K562 (cell line): Measurements from ENCODE around the gene IGF1R. TPM values are rescaled to one million over a fixed set of nuclear protein-coding genes. Genes with fewer than 3 reads are reported as not detected.

Experiments
- ATAC-seq: fragments of 200-7000 bp; cut with Tn5 transposase; 3 replicates; pipeline ENCODE4 v1.9.1; 2020; ENCODE audit warnings: moderate library complexity
- BruUV-seq: library from RNA; stranded (reverse); fragments of 400-500 nt; replicated peaks from 2 replicates; lab custom pipeline; 2021; lab: Mats Ljungman, UMichigan
- CTCF ChIA-PET: fragments of 300-600 bp; formaldehyde crosslinking; extraction: SDS; loops from one replicate; lab custom pipeline; 2021; ENCODE audit warnings: low intra/inter-chr PET ratio; lab: Yijun Ruan, JAX
- POLR2A ChIA-PET: fragments of 300-600, 350-650 bp; sonication (Branson Sonifier 250); formaldehyde crosslinking; extraction: SDS; loops from one replicate; lab custom pipeline; 2021; ENCODE audit warnings: antibody characterized with exemption, inconsistent platforms; lab: Yijun Ruan, JAX
- DNase-seq, 4 experiments: peaks; one replicate each; pipeline versions ENCODE4 v3.0.0 to v3.0.0-alpha.2; 2011 to 2018; ENCODE audit warnings: low spot score in 3 of 4, mixed read lengths in 3 of 4; ENCODE audit errors: extremely low read depth in 1 of 4
- FAIRE-seq: peaks from 2 replicates; lab custom pipeline; 2011; peaks lifted over from hg19 to GRCh38; lab: Jason Lieb, UNC
- H2AFZ ChIP-seq: 2 replicates; pipeline ENCODE4 v1.6.0; 2011; ENCODE audit warnings: low read depth, low read length, control low read depth, inconsistent platforms
- H3K27ac ChIP-seq: fragments of 200-600 bp; 3 replicates; pipeline ENCODE4 v1.8.0; 2011; ENCODE audit warnings: low read depth, mild to moderate bottlenecking, control low read depth, inconsistent platforms, low read length, moderate library complexity, mixed read lengths; ENCODE audit errors: extremely low read depth
- H3K27me3 ChIP-seq, 2 experiments: fragments of 300-600 bp in 1 of 2; 2 replicates in 1 of 2; 3 replicates in 1 of 2; pipeline versions ENCODE4 v1.6.0 to v1.8.0; 2011; ENCODE audit warnings: inconsistent platforms in 2 of 2, low read length in 2 of 2, mild to moderate bottlenecking in 1 of 2, mixed read lengths in 1 of 2, moderate library complexity in 1 of 2; ENCODE audit not compliant: control insufficient read depth in 2 of 2, insufficient read depth in 2 of 2
- H3K36me3 ChIP-seq: fragments of 300-600 bp; 3 replicates; pipeline ENCODE4 v1.8.0; 2011; ENCODE audit warnings: mild to moderate bottlenecking, low read length, inconsistent platforms; ENCODE audit not compliant: control insufficient read depth, insufficient read depth
- H3K4me1 ChIP-seq, 2 experiments: fragments of 200-600 bp in 1 of 2; replicated peaks in 1 of 2; 2 replicates in 1 of 2; 3 replicates in 1 of 2; pipeline versions ENCODE4 v1.5.1 to v1.8.0; 2011; ENCODE audit warnings: inconsistent platforms in 2 of 2, low read length in 2 of 2, mild to moderate bottlenecking in 1 of 2, mixed read lengths in 1 of 2, moderate library complexity in 1 of 2; ENCODE audit not compliant: control insufficient read depth in 2 of 2, insufficient read depth in 2 of 2
- H3K4me2 ChIP-seq: 2 replicates; pipeline ENCODE4 v1.6.1; 2011; ENCODE audit warnings: low read length, control low read depth, inconsistent platforms, mixed read lengths; ENCODE audit not compliant: insufficient read depth
- H3K4me3 ChIP-seq: fragments of 200-600 bp; sonication (generic), shearing (Covaris generic); 2 replicates; pipeline ENCODE4 v1.5.1; 2016; ENCODE audit warnings: control low read depth, inconsistent platforms
- H3K79me2 ChIP-seq: fragments of 200-600 bp; 3 replicates; pipeline ENCODE4 v1.8.0; 2011; ENCODE audit warnings: low read length, inconsistent platforms; ENCODE audit not compliant: control insufficient read depth, insufficient read depth
- H3K9ac ChIP-seq, 2 experiments: 2 replicates each; pipeline versions ENCODE4 v1.6.0 to v1.6.1; 2011; ENCODE audit warnings: low read depth in 2 of 2, low read length in 2 of 2, control low read depth in 1 of 2, inconsistent platforms in 1 of 2, mild to moderate bottlenecking in 1 of 2, mixed read lengths in 1 of 2; ENCODE audit not compliant: insufficient read depth in 1 of 2
- H3K9me1 ChIP-seq: one replicate; pipeline ENCODE4 v1.6.0; 2011; ENCODE audit warnings: inconsistent platforms, mild to moderate bottlenecking, low read length, moderate library complexity; ENCODE audit not compliant: control insufficient read depth, insufficient read depth
- H3K9me3 ChIP-seq: replicated peaks from 2 replicates; pipeline ENCODE4 v1.5.1; 2011; ENCODE audit warnings: low read depth, low read length, inconsistent platforms; ENCODE audit not compliant: control insufficient read depth, insufficient read depth
- H4K20me1 ChIP-seq: replicated peaks from 2 replicates; pipeline ENCODE4 v1.6.1; 2011; ENCODE audit warnings: low read length, inconsistent platforms, mixed read lengths; ENCODE audit not compliant: control insufficient read depth, insufficient read depth
- ATF3 ChIP-seq, 2 experiments: fragments of 450-650 bp in 1 of 2; sonication (generic) in 1 of 2; formaldehyde crosslinking in 1 of 2; IDR thresholded peaks in 1 of 2; conservative IDR thresholded peaks in 1 of 2; 2 replicates each; pipeline versions ENCODE4 v1.6.1 to v1.8.1; 2016 to 2023; ENCODE audit warnings: mild to moderate bottlenecking in 2 of 2, moderate library complexity in 2 of 2, inconsistent platforms in 1 of 2, missing genetic modification reagents in 1 of 2
- CBFB ChIP-seq: sonication (generic); formaldehyde crosslinking; IDR thresholded peaks from 2 replicates; pipeline ENCODE4 v1.4.0; 2020; ENCODE audit warnings: mild to moderate bottlenecking, missing genetic modification reagents
- CTBP1 ChIP-seq: fragments of 450-650 bp; IDR thresholded peaks from 2 replicates; pipeline ENCODE4 v1.6.1; 2016; ENCODE audit warnings: borderline replicate concordance
- GABPB2 ChIP-seq: fragments of 250-450 bp; sonication (Bioruptor Pico); conservative IDR thresholded peaks from 2 replicates; pipeline ENCODE4 v1.5.1; 2021; ENCODE audit warnings: mild to moderate bottlenecking
- GTF2F1 ChIP-seq: IDR thresholded peaks from 2 replicates; pipeline ENCODE4 v1.6.1; 2011; ENCODE audit warnings: low read depth, low read length, improper control_type of control experiment
- HDAC6 ChIP-seq: IDR thresholded peaks from 2 replicates; pipeline ENCODE4 v1.6.1; 2012; ENCODE audit warnings: low read depth, mild to moderate bottlenecking, control low read depth, inconsistent platforms, low read length, moderate library complexity
- MED1 ChIP-seq: sonication (generic); formaldehyde crosslinking; IDR thresholded peaks from 2 replicates; pipeline ENCODE4 v1.8.1; 2023; ENCODE audit warnings: missing genetic modification reagents, borderline replicate concordance
- MTF1 ChIP-seq: fragments of 250-450 bp; sonication (Bioruptor Pico); IDR thresholded peaks from 2 replicates; pipeline ENCODE4 v1.9.0; 2021; ENCODE audit warnings: moderate library complexity, mild to moderate bottlenecking, inconsistent platforms, borderline replicate concordance
- NUFIP1 ChIP-seq: fragments of 450-650 bp; IDR thresholded peaks from 2 replicates; pipeline ENCODE4 v1.6.1; 2018; ENCODE audit not compliant: partially characterized antibody
- PCBP2 ChIP-seq: fragments of 200-400 bp; formaldehyde crosslinking; IDR thresholded peaks from 2 replicates; pipeline ENCODE4 v1.6.1; 2018; ENCODE audit warnings: low read length, low read depth, mild to moderate bottlenecking, moderate library complexity; ENCODE audit not compliant: poor library complexity, severe bottlenecking
- POLR2B ChIP-seq: fragments of 450-650 bp; IDR thresholded peaks from 2 replicates; pipeline ENCODE4 v1.6.1; 2018; ENCODE audit warnings: low read depth; ENCODE audit not compliant: partially characterized antibody
- PURB ChIP-seq: sonication (generic); formaldehyde crosslinking; IDR thresholded peaks from 2 replicates; pipeline ENCODE4 v1.9.0; 2021; ENCODE audit warnings: low read depth, mild to moderate bottlenecking, missing genetic modification reagents
- SFPQ ChIP-seq: fragments of 200-400 bp; formaldehyde crosslinking; IDR thresholded peaks from 2 replicates; pipeline ENCODE4 v1.6.1; 2017; ENCODE audit warnings: mild to moderate bottlenecking, low read depth, low read length, moderate library complexity
- SMARCE1 ChIP-seq: fragments of 450-650 bp; IDR thresholded peaks from 2 replicates; pipeline ENCODE4 v1.7.1; 2016; ENCODE audit warnings: mild to moderate bottlenecking
- TAF1 ChIP-seq: IDR thresholded peaks from 2 replicates; pipeline ENCODE4 v1.6.1; 2011; ENCODE audit warnings: mild to moderate bottlenecking, low read length, moderate library complexity; ENCODE audit not compliant: insufficient read depth, control insufficient read depth, severe bottlenecking; ENCODE audit errors: extremely low read depth
- TEAD2 ChIP-seq: fragments of 450-650 bp; IDR thresholded peaks from 2 replicates; pipeline ENCODE4 v1.6.1; 2016; ENCODE audit warnings: missing genetic modification characterization, control low read depth, missing compliant biosample characterization
- ZNF140 ChIP-seq: fragments of 250-450 bp; sonication (Bioruptor Pico); IDR thresholded peaks from 2 replicates; pipeline ENCODE4 v1.8.0; 2021; ENCODE audit warnings: moderate library complexity, mild to moderate bottlenecking, inconsistent platforms
- ZNF263 ChIP-seq: sonication (generic); formaldehyde crosslinking; IDR thresholded peaks from 2 replicates; pipeline ENCODE4 v1.8.0; 2022; ENCODE audit warnings: mild to moderate bottlenecking, missing genetic modification reagents, borderline replicate concordance
- ZNF766 ChIP-seq: fragments of 200-800 bp; sonication (Bioruptor generic); conservative IDR thresholded peaks from 2 replicates; pipeline ENCODE4 v1.6.1; 2016; ENCODE audit warnings: missing genetic modification characterization, missing compliant biosample characterization
- WGBS: fragments of 100-300 bp; shearing (Covaris generic); methylation state at CpG from one replicate; pipeline ENCODE4 v1.1.6; 2016; ENCODE audit warnings: low coverage, mixed read lengths; ENCODE audit not compliant: insufficient coverage; ENCODE audit errors: missing lambda C conversion rate; 5-methylcytosine and 5-hydroxymethylcytosine counted together
- in situ Hi-C: fragments of 300-500 bp; cut with MboI; formaldehyde crosslinking; loops from 4 replicates; pipeline ENCODE4 v1.15.0; 2018; ENCODE audit warnings: inconsistent platforms, mixed read lengths
- intact Hi-C: fragments of 100-400 bp; cut with micrococcal nuclease; formaldehyde crosslinking; loops from 2 replicates; pipeline ENCODE4 v1.14.2; 2022
- polyA plus RNA-seq, 8 experiments: library from polyadenylated mRNA; depleted of rRNA in 4 of 8; stranded (reverse) in 5 of 8; unstranded in 3 of 8; fragments of >200 nt; fragmentation: Nextera tagmentation in 2 of 8; fragmentation: Illumina TruSeq in 1 of 8; extraction: Ambion mirVana in 2 of 8; extraction: Trizol in 1 of 8; gene quantifications; 2 replicates each; pipeline versions ENCODE4 v1.2.1 to v1.2.3, GENCODE V29; 2011 to 2014; ENCODE audit warnings: inconsistent platforms in 1 of 8, missing spikeins in 1 of 8
- total RNA-seq, 7 experiments: library from RNA; depleted of rRNA in 6 of 7; stranded (reverse); fragments of >200 nt in 6 of 7; fragmentation: Illumina TruSeq in 2 of 7; extraction: Trizol in 2 of 7; gene quantifications; 2 replicates each; pipeline versions ENCODE4 v1.2.1 to v1.2.3, GENCODE V29; 2011 to 2021; ENCODE audit warnings: low replicate concordance in 1 of 7

IGF1R gene
- total and polyA plus RNA-seq, 9 of the 15 experiments (the other 6 are each of a cell fraction or from before 2014, with no cell fraction given) = 0.35 to 8.0 (median 1.6) TPM

GRCh38 chr15:98699591-98700424 is 51.5 kb downstream of the IGF1R start (continued):
- TF ChIP-seq ZNF263 (CRISPR knock-in tag) (no peak), PURB (CRISPR knock-in tag) (no peak), TAF1 (no peak), MTF1 (no peak), CTBP1 (no peak), GTF2F1 (no peak), NUFIP1 (no peak), SFPQ (no peak)

GRCh38 chr15:98700519-98700918 is 52.2 kb downstream of the IGF1R start:
- no peak overlapping the region for H3K9ac ChIP-seq
- H3K4me3 ChIP-seq = no peak overlapping the region
- H3K79me2 ChIP-seq = no peaks in the 10 kb centered on the region
- DNase-seq (no peak), ATAC-seq (no peak), FAIRE-seq (no peak)
- POLR2A ChIA-PET = no interaction called here
- in situ Hi-C loops = no loop called here
- H3K36me3 ChIP-seq = no peaks in the 10 kb centered on the region
- CTCF ChIA-PET = no interaction called here
- intact Hi-C loops = no loop called here
- peaks cover 32% of the 10 kb centered on the region for H4K20me1 ChIP-seq
- 0% methylated on average over 6 of the region's 6 CpGs for WGBS
- no peaks in the 10 kb centered on the region for H3K4me1 ChIP-seq
- no peaks in the 10 kb centered on the region for H3K9me1 ChIP-seq
- H3K27me3 ChIP-seq = peaks cover 9 to 40% of the 10 kb centered on the region in 2 experiments; a peak in 4 of 5 replicates
- no peak overlapping the region for H3K27ac ChIP-seq
- no peaks in the 10 kb centered on the region for H3K9me3 ChIP-seq
- no peak overlapping the region for H2AFZ ChIP-seq
- no TSS peak for BruUV-seq
- H3K4me2 ChIP-seq = no peak overlapping the region
- TF ChIP-seq MED1 (CRISPR knock-in tag) (no peak), POLR2B (no peak), ZNF140 (CRISPR knock-in tag) (no peak), ATF3 (IDR thresholded peaks at IDR 0.05) (no peak), ATF3 (CRISPR knock-in tag; conservative IDR thresholded peaks at IDR 0.05) (no peak), ZNF766 (no peak), TEAD2 (no peak), HDAC6 (no peak), PCBP2 (no peak), GABPB2 (CRISPR knock-in tag) (no peak), SMARCE1 (no peak), CBFB (CRISPR knock-in tag) (no peak)
